A549 (cell line): Measurements from ENCODE around the gene FASTK. TPM values are rescaled to one million over a fixed set of nuclear protein-coding genes. Genes with fewer than 3 reads are reported as not detected.

Source experiments
- ATAC-seq, 2 experiments: fragments of 200-7000 bp in 1 of 2; fragments of >200 bp in 1 of 2; cut with Nextera tagmentation in 1 of 2; cut with Tn5 transposase in 1 of 2; 3 replicates each; pipeline versions ENCODE4 v1.8.0 to v1.9.1; 2018 to 2020; ENCODE audit warnings: mild to moderate bottlenecking in 1 of 2, moderate library complexity in 1 of 2
- CTCF ChIA-PET: fragments of 300-600 bp; sonication (Branson Sonifier 250); formaldehyde crosslinking; extraction: SDS; loops from one replicate; lab custom pipeline; 2021; ENCODE audit warnings: antibody characterized with exemption, inconsistent platforms; lab: Yijun Ruan, JAX
- POLR2A ChIA-PET: fragments of 350-600 bp; formaldehyde crosslinking; extraction: SDS; loops from one replicate; lab custom pipeline; 2021; ENCODE audit warnings: antibody characterized with exemption, inconsistent platforms; lab: Yijun Ruan, JAX
- DNase-seq, 2 experiments: peaks; one replicate each; pipeline versions ENCODE4 v3.0.0 to v3.0.0-alpha.2; 2011 to 2016; ENCODE audit warnings: low read depth in 1 of 2, low spot score in 1 of 2
- FAIRE-seq: peaks from 2 replicates; lab custom pipeline; 2011; peaks lifted over from hg19 to GRCh38; lab: Jason Lieb, UNC
- H3K27ac ChIP-seq, 2 experiments: fragments of >200 bp; sonication (Bioruptor Twin); formaldehyde crosslinking; 3 replicates each; pipeline ENCODE4 v1.5.1; 2016 to 2017
- H3K4me1 ChIP-seq: fragments of >200 bp; sonication (Bioruptor Twin); formaldehyde crosslinking; 3 replicates; pipeline ENCODE4 v1.6.1; 2016
- H3K4me2 ChIP-seq: fragments of >200 bp; sonication (Bioruptor Twin); formaldehyde crosslinking; 3 replicates; pipeline ENCODE4 v1.6.1; 2016
- H3K4me3 ChIP-seq: fragments of >200 bp; sonication (Bioruptor Twin); formaldehyde crosslinking; 3 replicates; pipeline ENCODE4 v1.5.1; 2016
- H3K9me3 ChIP-seq: fragments of >200 bp; sonication (Bioruptor Twin); formaldehyde crosslinking; 3 replicates; pipeline ENCODE4 v1.6.1; 2016
- CBX2 ChIP-seq: fragments of 200-600 bp; sonication (generic); IDR thresholded peaks from 2 replicates; pipeline ENCODE4 v1.6.1; 2016; ENCODE audit warnings: low read depth, mild to moderate bottlenecking, borderline replicate concordance
- EP300 ChIP-seq, 2 experiments: fragments of >200 bp; sonication (Bioruptor Twin); formaldehyde crosslinking; IDR thresholded peaks; 2 replicates in 1 of 2; 3 replicates in 1 of 2; pipeline ENCODE4 v1.6.1; 2016 to 2017
- FOSL2 ChIP-seq, 2 experiments: fragments of 450-650 bp in 1 of 2; fragments of >200 bp in 1 of 2; sonication (Bioruptor Twin) in 1 of 2; formaldehyde crosslinking; IDR thresholded peaks; 2 replicates each; pipeline versions ENCODE4 v1.5.0 to v1.6.1; 2016 to 2020; ENCODE audit warnings: mild to moderate bottlenecking in 1 of 2, moderate library complexity in 1 of 2
- FOXS1 ChIP-seq: fragments of 250-450 bp; sonication (Bioruptor Pico); IDR thresholded peaks from 2 replicates; pipeline ENCODE4 v1.5.0; 2020; ENCODE audit warnings: mild to moderate bottlenecking, moderate library complexity
- GATA3 ChIP-seq: IDR thresholded peaks from 2 replicates; pipeline ENCODE4 v1.6.1; 2012; ENCODE audit warnings: borderline replicate concordance
- HOXB13 ChIP-seq: fragments of 250-450 bp; sonication (Bioruptor Pico); IDR thresholded peaks from 2 replicates; pipeline ENCODE4 v1.5.0; 2020; ENCODE audit warnings: low read depth, mild to moderate bottlenecking, moderate library complexity
- JUN ChIP-seq, 2 experiments: fragments of >200 bp; sonication (Bioruptor Twin); formaldehyde crosslinking; IDR thresholded peaks; 2 replicates in 1 of 2; 3 replicates in 1 of 2; pipeline ENCODE4 v1.6.1; 2016 to 2017
- KDM5A ChIP-seq: fragments of 200-600 bp; sonication (generic); IDR thresholded peaks from 2 replicates; pipeline ENCODE4 v1.6.1; 2016; ENCODE audit warnings: antibody characterized with exemption, mild to moderate bottlenecking
- MAFK ChIP-seq: fragments of 450-650 bp; IDR thresholded peaks from 2 replicates; pipeline ENCODE4 v1.6.1; 2014; ENCODE audit not compliant: partially characterized antibody
- MYC ChIP-seq: IDR thresholded peaks from 2 replicates; pipeline ENCODE4 v1.6.1; 2012; ENCODE audit warnings: mild to moderate bottlenecking, inconsistent platforms, low read length, improper control_type of control experiment, borderline replicate concordance
- NPAS2 ChIP-seq: fragments of 250-450 bp; sonication (Bioruptor Pico); IDR thresholded peaks from 2 replicates; pipeline ENCODE4 v1.8.0; 2022; ENCODE audit warnings: mild to moderate bottlenecking, moderate library complexity, borderline replicate concordance
- NR3C1 ChIP-seq: fragments of >200 bp; sonication (Bioruptor Twin); formaldehyde crosslinking; IDR thresholded peaks from 3 replicates; pipeline ENCODE4 v1.6.1; 2017
- PHF8 ChIP-seq: fragments of 200-600 bp; sonication (generic); IDR thresholded peaks from 2 replicates; pipeline ENCODE4 v1.6.1; 2016; ENCODE audit warnings: low read depth, mild to moderate bottlenecking, antibody characterized with exemption, moderate library complexity, borderline replicate concordance
- RARB ChIP-seq: fragments of 250-450 bp; sonication (Bioruptor Pico); IDR thresholded peaks from 2 replicates; pipeline ENCODE4 v1.8.0; 2021; ENCODE audit warnings: mild to moderate bottlenecking, moderate library complexity
- RCOR1 ChIP-seq: fragments of 150-350 bp; IDR thresholded peaks from 2 replicates; pipeline ENCODE4 v1.6.1; 2014; ENCODE audit warnings: antibody characterized with exemption, low read length, low read depth
- REST ChIP-seq: fragments of 200-600 bp; sonication (generic); IDR thresholded peaks from 2 replicates; pipeline ENCODE4 v1.6.1; 2016; ENCODE audit warnings: antibody characterized with exemption, mild to moderate bottlenecking, moderate library complexity
- RFX5 ChIP-seq: fragments of 450-650 bp; IDR thresholded peaks from 2 replicates; pipeline ENCODE4 v1.7.1; 2014; ENCODE audit warnings: antibody characterized with exemption, mild to moderate bottlenecking, moderate library complexity
- RNF2 ChIP-seq: fragments of 200-600 bp; sonication (generic); IDR thresholded peaks from 2 replicates; pipeline ENCODE4 v1.6.1; 2016; ENCODE audit warnings: low read depth, mild to moderate bottlenecking, antibody characterized with exemption, moderate library complexity, borderline replicate concordance
- SREBF2 ChIP-seq: fragments of 450-650 bp; IDR thresholded peaks from 2 replicates; pipeline ENCODE4 v1.6.1; 2014; ENCODE audit warnings: mild to moderate bottlenecking, moderate library complexity
- TP53 ChIP-seq: fragments of 250-450 bp; sonication (Bioruptor Pico); IDR thresholded peaks from 2 replicates; pipeline ENCODE4 v1.5.0; 2021; ENCODE audit warnings: mild to moderate bottlenecking, moderate library complexity
- ZNF302 ChIP-seq: fragments of 250-450 bp; sonication (Bioruptor Pico); IDR thresholded peaks from 2 replicates; pipeline ENCODE4 v1.9.0; 2021; ENCODE audit warnings: inconsistent platforms, mild to moderate bottlenecking, moderate library complexity
- ZSCAN20 ChIP-seq: fragments of 250-450 bp; sonication (Bioruptor Pico); IDR thresholded peaks from 2 replicates; pipeline ENCODE4 v1.8.0; 2022; ENCODE audit warnings: mild to moderate bottlenecking, moderate library complexity
- WGBS: methylation state at CpG from one replicate; pipeline ENCODE4 v1.1.6; 2017; ENCODE audit errors: missing lambda C conversion rate; 5-methylcytosine and 5-hydroxymethylcytosine counted together
- polyA plus RNA-seq, 4 experiments: library from polyadenylated mRNA; depleted of rRNA in 3 of 4; stranded (reverse); fragments of >200 nt; fragmentation: RNase III in 1 of 4; extraction: RNeasy Plus Mini Kit Qiagen cat#74134 plus additional on column Dnase treatment in 1 of 4; gene quantifications; 2 replicates in 3 of 4; 3 replicates in 1 of 4; pipeline ENCODE4 v1.2.3, GENCODE V29; 2011 to 2017
- TF ChIP-seq, protein P1 (sequence below): fragments of >200 bp; sonication (Bioruptor Twin); formaldehyde crosslinking; IDR thresholded peaks from 2 replicates; pipeline ENCODE4 v1.6.1; 2016
- TF ChIP-seq, protein P2 (sequence below): fragments of 450-650 bp; IDR thresholded peaks from 2 replicates; pipeline ENCODE4 v1.6.1; 2014; ENCODE audit warnings: antibody characterized with exemption
- TF ChIP-seq, protein P3 (sequence below): fragments of 250-450 bp; sonication (Bioruptor Pico); IDR thresholded peaks from 2 replicates; pipeline ENCODE4 v1.5.0; 2021; ENCODE audit warnings: mild to moderate bottlenecking, moderate library complexity, borderline replicate concordance

FASTK gene
- polyA plus RNA-seq, 2 of the 4 experiments (the other 2 are of a cell fraction): 38.5 to 72.4 TPM

DNA sequence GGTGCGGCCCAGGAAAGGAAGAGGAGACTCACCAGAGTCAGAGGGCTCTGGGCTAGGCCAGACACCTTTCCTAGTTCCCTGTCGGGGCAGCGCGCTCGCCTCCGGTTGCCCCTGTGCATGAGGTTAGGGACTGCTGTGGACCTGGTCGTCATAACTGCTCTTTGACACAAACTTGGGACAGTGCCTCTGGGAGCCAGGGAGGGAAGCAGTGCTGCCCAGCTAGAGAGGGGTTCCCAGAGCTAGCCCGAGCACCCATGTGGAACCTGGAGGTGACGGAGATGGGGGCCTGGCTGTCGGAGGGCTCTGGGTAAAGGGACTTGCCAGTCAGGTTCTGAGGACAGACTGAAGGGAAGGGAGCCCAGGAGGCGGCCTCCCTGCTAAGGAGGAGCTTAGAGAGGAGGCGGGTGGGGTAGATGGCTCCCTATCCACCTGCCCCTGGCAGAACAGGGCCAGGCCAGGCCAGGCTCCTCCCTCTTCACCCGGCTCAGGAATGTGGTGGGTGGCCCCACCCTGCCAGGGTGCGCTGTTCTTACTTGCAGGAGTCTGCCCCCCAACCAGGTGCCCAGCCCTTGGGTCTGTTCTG, 35.3 kb upstream of the FASTK start:
- Histone ChIP-seq H3K4me2 (peak overlapping the region; percentile 25; the same call in 2 of the 3 replicates), H3K4me1 (peaks cover 37% of the 10 kb centered on the region), H3K27ac (peak overlapping the region in 1 of 2 experiments; percentile 73; a peak in 3 of 6 replicates), H3K9me3 (no peaks in the 10 kb centered on the region), H3K4me3 (no peak overlapping the region)
- ATAC-seq (peak in 1 of 2 experiments; percentile 2; a peak in 1 of 6 replicates), FAIRE-seq (no peak), DNase-seq (no peak)
- TF ChIP-seq RARB (CRISPR knock-in tag) (no peak), KDM5A (no peak), RNF2 (no peak), MYC (no peak), EP300 (IDR thresholded peaks at IDR 0.05) (no peak), JUN (IDR thresholded peaks at IDR 0.05) (no peak), PHF8 (no peak), RFX5 (no peak), NR3C1 (no peak), SREBF2 (no peak), FOSL2 (IDR thresholded peaks at IDR 0.05) (no peak), FOSL2 (CRISPR knock-in tag; IDR thresholded peaks at IDR 0.05) (no peak), ZSCAN20 (CRISPR knock-in tag) (no peak), RCOR1 (no peak), REST (no peak), TP53 (CRISPR knock-in tag) (no peak), FOXS1 (CRISPR knock-in tag) (no peak), ZNF302 (CRISPR knock-in tag) (no peak)
- TF ChIP-seq, protein P1, sequence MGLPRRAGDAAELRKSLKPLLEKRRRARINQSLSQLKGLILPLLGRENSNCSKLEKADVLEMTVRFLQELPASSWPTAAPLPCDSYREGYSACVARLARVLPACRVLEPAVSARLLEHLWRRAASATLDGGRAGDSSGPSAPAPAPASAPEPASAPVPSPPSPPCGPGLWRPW: no peak
- CTCF ChIA-PET: interaction anchor here (0.9 to 2.7 kb wide), 9 partner anchors 8 to 188 kb away, joined by 3 to 10 read pairs (median 4); partner anchors contain the start of gene GBX1
- 90% methylated on average over 14 of the region's 14 CpGs for WGBS
- POLR2A ChIA-PET: no interaction called here

- DNase-seq (no peak), ATAC-seq (no peak), FAIRE-seq (no peak)
- WGBS: 96% methylated on average over 62 of the region's 114 CpGs
- H3K9me3 ChIP-seq: no peaks in the 10 kb centered on the region
- ChIA-PET POLR2A (no interaction called here), CTCF (interaction anchor here (0.9 to 2.7 kb wide), 7 partner anchors 8 to 189 kb away, joined by 3 to 10 read pairs (median 4); no protein-coding TSS in a partner anchor)
- no peak overlapping the region for H3K4me2 ChIP-seq
- peak overlapping the region in 1 of 2 experiments; percentile 73; a peak in 3 of 6 replicates for H3K27ac ChIP-seq
- peaks cover 37% of the 10 kb centered on the region for H3K4me1 ChIP-seq
- TF ChIP-seq REST (no peak), MAFK (no peak), RNF2 (no peak), CBX2 (no peak), HOXB13 (no peak), GATA3 (no peak), NPAS2 (CRISPR knock-in tag) (no peak)
- TF ChIP-seq, protein P2, sequence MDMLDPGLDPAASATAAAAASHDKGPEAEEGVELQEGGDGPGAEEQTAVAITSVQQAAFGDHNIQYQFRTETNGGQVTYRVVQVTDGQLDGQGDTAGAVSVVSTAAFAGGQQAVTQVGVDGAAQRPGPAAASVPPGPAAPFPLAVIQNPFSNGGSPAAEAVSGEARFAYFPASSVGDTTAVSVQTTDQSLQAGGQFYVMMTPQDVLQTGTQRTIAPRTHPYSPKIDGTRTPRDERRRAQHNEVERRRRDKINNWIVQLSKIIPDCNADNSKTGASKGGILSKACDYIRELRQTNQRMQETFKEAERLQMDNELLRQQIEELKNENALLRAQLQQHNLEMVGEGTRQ: no peak
- TF ChIP-seq, protein P3, sequence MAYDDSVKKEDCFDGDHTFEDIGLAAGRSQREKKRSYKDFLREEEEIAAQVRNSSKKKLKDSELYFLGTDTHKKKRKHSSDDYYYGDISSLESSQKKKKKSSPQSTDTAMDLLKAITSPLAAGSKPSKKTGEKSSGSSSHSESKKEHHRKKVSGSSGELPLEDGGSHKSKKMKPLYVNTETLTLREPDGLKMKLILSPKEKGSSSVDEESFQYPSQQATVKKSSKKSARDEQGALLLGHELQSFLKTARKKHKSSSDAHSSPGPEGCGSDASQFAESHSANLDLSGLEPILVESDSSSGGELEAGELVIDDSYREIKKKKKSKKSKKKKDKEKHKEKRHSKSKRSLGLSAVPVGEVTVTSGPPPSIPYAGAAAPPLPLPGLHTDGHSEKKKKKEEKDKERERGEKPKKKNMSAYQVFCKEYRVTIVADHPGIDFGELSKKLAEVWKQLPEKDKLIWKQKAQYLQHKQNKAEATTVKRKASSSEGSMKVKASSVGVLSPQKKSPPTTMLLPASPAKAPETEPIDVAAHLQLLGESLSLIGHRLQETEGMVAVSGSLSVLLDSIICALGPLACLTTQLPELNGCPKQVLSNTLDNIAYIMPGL: no peak
- H3K4me3 ChIP-seq: no peak overlapping the region
These were observed 34.7 kb upstream of the FASTK start for GRCh38 chr7:151115121-151115835.
